ENCODE results near the gene SEPTIN2.
"Not testable (repeated sequence)": the region's sequence is repeated elsewhere in the genome, so short reads cannot be mapped to it uniquely, and the experiment has no call there.

SEPTIN2 gene

DNA sequence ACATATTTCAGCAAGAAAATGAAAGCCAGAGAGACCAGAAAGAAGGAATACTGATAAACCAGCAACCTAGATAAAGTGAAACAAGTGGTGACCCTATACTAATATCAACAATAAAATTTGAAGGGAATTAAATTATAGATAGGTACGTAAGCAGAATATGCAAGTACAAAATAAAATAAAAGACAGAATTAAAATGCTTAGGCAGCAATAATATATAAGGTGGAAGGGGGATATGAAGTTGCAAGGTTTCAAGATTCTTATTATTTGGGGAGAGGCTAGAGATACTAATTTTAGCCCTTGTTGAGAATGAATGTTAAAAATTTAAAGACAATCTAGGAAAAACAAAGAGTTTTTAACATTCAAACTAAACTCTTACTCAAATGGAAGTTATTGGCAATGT is 39.8 kb upstream of the SEPTIN2 start:
- ChIA-PET POLR2A (no interaction called here), CTCF (no interaction called here)
- DNase-seq (ENCODE audit: extremely low spot score), result no peak
- TF ChIP-seq FOXA1 (IDR thresholded peaks at IDR 0.05), result no peak
- no peak for TF ChIP-seq LEF1 (IDR thresholded peaks at IDR 0.05; ENCODE audit: borderline replicate concordance)
- TF ChIP-seq CTBP1 (IDR thresholded peaks at IDR 0.05; ENCODE audit: borderline replicate concordance), result no peak
- TF ChIP-seq TARDBP (IDR thresholded peaks at IDR 0.05), result no peak

DNA sequence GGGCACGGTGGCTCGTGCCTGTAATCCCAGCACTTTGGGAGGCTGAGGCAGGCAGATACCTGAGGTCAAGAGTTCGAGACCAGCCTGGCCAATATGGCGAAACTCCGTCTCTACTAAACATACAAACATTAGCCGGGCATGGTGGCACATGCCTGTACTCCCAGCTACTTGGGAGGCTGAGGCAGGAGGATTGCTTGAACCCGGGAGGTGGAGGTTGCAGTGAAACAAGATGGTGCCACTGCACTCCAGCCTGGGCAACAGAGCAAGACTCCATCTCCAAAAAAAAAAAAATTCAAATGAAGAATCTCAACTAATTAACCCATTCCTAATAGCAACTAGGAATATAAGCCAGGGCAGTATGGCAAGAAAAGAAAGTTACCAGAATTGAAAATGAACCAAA is 37.4 kb upstream of the SEPTIN2 start:
- DNase-seq (ENCODE audit: extremely low spot score); POLR2A ChIA-PET: not testable (repeated sequence)
- CTCF ChIA-PET, result interaction anchor here (0.7 kb wide), 1 partner anchor 521 kb away, joined by 3 read pairs; no protein-coding TSS in a partner anchor

DNA sequence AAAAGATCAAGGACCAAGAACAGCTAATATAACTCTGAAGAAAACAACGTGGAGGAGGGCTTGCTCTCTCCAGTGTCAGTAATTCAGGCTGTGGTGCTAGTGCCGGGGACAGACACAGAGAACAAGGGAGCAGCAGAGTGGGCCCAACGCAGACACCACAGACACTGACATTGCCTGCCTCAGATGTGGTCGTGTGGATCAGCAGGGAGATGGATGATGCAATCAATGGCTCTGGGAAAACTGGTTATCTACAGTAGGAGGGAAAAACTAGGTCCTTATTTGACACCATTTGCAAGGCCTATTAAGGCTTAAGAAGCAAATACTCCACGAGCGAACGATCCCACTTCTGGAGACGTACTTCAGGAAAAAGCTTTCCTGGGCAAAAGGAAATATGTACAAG is 36.3 kb upstream of the SEPTIN2 start:
- no peak for DNase-seq (ENCODE audit: extremely low spot score)
- POLR2A ChIA-PET, result interaction anchor here (1.4 kb wide), 1 partner anchor 36 kb away, joined by 7 read pairs; the partner anchor contains the start of genes HDLBP and SEPTIN2
- CTCF ChIA-PET, result no interaction called here
- no peak for TF ChIP-seq HDGF (IDR thresholded peaks at IDR 0.05; ENCODE audit: borderline replicate concordance)
- TF ChIP-seq SP1 (IDR thresholded peaks at IDR 0.05), result no peak
- no peak for TF ChIP-seq LEF1 (IDR thresholded peaks at IDR 0.05; ENCODE audit: borderline replicate concordance)
- no peak for TF ChIP-seq FOXM1 (IDR thresholded peaks at IDR 0.05; ENCODE audit: borderline replicate concordance)
- TF ChIP-seq, protein P1, sequence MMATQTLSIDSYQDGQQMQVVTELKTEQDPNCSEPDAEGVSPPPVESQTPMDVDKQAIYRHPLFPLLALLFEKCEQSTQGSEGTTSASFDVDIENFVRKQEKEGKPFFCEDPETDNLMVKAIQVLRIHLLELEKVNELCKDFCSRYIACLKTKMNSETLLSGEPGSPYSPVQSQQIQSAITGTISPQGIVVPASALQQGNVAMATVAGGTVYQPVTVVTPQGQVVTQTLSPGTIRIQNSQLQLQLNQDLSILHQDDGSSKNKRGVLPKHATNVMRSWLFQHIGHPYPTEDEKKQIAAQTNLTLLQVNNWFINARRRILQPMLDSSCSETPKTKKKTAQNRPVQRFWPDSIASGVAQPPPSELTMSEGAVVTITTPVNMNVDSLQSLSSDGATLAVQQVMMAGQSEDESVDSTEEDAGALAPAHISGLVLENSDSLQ (IDR thresholded peaks at IDR 0.05), result no peak
- no peak for TF ChIP-seq CTBP1 (IDR thresholded peaks at IDR 0.05; ENCODE audit: borderline replicate concordance)
- no peak for TF ChIP-seq ELF4 (IDR thresholded peaks at IDR 0.05)

DNA sequence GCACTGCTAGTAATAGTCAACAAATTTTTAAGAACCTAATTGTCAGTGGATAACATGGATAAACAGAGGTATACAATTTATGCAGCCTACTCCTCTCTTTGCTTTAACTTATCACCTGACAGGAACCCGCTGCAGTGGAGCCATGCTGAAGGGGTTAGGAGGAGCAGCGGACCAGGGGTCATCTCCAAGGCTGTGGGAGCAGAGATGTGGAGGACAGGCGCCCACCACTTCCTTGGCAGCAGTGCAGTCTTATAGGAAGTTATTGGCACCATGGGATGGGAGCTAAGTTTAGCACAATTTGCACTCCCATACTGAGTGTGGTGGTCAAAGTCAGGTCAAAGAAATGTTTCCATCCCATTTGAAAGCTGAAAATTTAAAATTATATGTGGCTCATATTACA is 35.9 kb upstream of the SEPTIN2 start:
- no peak for DNase-seq (ENCODE audit: extremely low spot score)
- CTCF ChIA-PET, result no interaction called here
- no peak for TF ChIP-seq NFRKB (IDR thresholded peaks at IDR 0.05)
- no peak for TF ChIP-seq FOXK2 (IDR thresholded peaks at IDR 0.05)
- POLR2A ChIA-PET, result interaction anchor here (1.4 kb wide), 1 partner anchor 36 kb away, joined by 7 read pairs; the partner anchor contains the start of genes HDLBP and SEPTIN2

DNA sequence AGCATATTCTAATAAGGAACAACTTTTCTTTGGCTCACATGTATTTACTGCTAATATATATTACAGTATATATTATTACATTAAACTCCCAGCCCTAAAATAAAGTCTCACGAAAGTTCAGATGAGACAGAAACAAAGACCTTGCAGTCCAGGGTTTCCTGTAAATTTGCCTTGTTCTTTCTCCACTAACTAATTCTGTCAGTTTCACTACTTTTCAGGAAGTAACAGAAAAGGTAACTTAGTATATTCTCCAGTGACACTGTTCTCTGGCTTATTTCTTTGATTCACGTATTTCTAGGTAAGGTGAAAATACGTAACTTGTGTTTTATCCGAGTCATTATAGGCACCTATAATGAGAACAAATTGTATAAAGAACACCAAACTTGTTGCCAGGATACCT is 35.4 kb upstream of the SEPTIN2 start:
- TF ChIP-seq TARDBP (IDR thresholded peaks at IDR 0.05), result no peak
- POLR2A ChIA-PET, result interaction anchor here (1.4 kb wide), 1 partner anchor 35 kb away, joined by 7 read pairs; the partner anchor contains the start of genes HDLBP and SEPTIN2
- CTCF ChIA-PET, result interaction anchor here (0.6 kb wide), 1 partner anchor 20 kb away, joined by 4 read pairs; no protein-coding TSS in a partner anchor
- DNase-seq (ENCODE audit: extremely low spot score), result no peak

DNA sequence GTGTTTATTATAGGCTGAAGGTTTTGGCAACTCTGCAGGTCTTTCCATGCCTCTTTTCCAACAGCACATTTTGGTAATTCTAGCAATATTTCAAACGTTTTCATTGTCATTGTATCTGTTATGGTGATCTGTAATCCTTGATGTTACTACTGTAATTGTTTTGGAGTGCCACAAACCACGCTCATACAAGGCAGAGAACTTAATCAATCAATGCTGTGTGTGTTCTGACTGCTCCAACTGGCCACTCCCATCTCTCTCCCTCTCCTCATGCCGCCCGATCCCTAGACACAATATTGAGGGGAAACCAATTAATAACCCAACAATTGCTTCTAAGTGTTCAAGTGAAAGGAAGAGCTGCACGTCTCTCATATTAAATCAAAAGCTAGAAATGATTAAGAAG is 33.2 kb upstream of the SEPTIN2 start:
- ChIA-PET POLR2A (no interaction called here), CTCF (no interaction called here)

DNA sequence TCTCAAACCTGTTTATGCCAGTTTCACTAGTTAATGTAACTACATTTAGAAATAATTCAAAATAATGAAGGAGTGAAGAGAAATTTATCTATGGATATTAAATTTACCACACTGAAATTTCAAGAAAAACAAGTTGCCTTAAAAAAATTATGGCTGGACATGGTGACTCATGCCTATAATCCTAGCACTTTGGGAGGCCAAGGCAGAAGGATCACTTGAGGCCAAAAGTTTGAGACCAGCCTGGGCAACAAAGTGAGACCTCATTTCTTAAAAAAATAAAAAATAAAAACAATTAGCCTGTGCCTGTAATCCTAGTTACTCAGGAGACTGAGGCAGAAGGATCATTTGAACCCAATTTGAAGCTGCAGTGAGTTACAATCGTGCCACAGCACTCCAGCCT is 30.1 kb upstream of the SEPTIN2 start:
- no peak for TF ChIP-seq TARDBP (IDR thresholded peaks at IDR 0.05)
- TF ChIP-seq ARNT (IDR thresholded peaks at IDR 0.05), result no peak
- TF ChIP-seq SUZ12 (IDR thresholded peaks at IDR 0.05), result no peak
- TF ChIP-seq CTBP1 (IDR thresholded peaks at IDR 0.05; ENCODE audit: borderline replicate concordance), result no peak
- no peak for TF ChIP-seq ELF4 (IDR thresholded peaks at IDR 0.05)
- TF ChIP-seq HDGF (IDR thresholded peaks at IDR 0.05; ENCODE audit: borderline replicate concordance), result no peak
- no peak for TF ChIP-seq NFRKB (IDR thresholded peaks at IDR 0.05)
- no peak for TF ChIP-seq LEF1 (IDR thresholded peaks at IDR 0.05; ENCODE audit: borderline replicate concordance)
- TF ChIP-seq BHLHE40 (IDR thresholded peaks at IDR 0.05; ENCODE audit: borderline replicate concordance), result no peak
- TF ChIP-seq FOXK2 (IDR thresholded peaks at IDR 0.05), result no peak
- no peak for TF ChIP-seq L3MBTL2 (conservative IDR thresholded peaks at IDR 0.05)
- no peak for TF ChIP-seq FOXA1 (IDR thresholded peaks at IDR 0.05)
- TF ChIP-seq ZNF384 (IDR thresholded peaks at IDR 0.05), result no peak
- ChIA-PET POLR2A (no interaction called here), CTCF (no interaction called here)
- no peak for DNase-seq (ENCODE audit: extremely low spot score)

More for the DNA sequence above, 33.2 kb upstream of the SEPTIN2 start:
- no peak for DNase-seq (ENCODE audit: extremely low spot score)
- TF ChIP-seq TARDBP (IDR thresholded peaks at IDR 0.05), result no peak
- no peak for TF ChIP-seq FOXK2 (IDR thresholded peaks at IDR 0.05)
- no peak for TF ChIP-seq NFRKB (IDR thresholded peaks at IDR 0.05)
- TF ChIP-seq HDGF (IDR thresholded peaks at IDR 0.05; ENCODE audit: borderline replicate concordance), result no peak
- no peak for TF ChIP-seq FOXA1 (IDR thresholded peaks at IDR 0.05)
- TF ChIP-seq, protein P1 (IDR thresholded peaks at IDR 0.05), result 0 out of 2 replicates have a peak, but pooled peaks have one; percentile 20
- no peak for TF ChIP-seq BHLHE40 (IDR thresholded peaks at IDR 0.05; ENCODE audit: borderline replicate concordance)

DNA sequence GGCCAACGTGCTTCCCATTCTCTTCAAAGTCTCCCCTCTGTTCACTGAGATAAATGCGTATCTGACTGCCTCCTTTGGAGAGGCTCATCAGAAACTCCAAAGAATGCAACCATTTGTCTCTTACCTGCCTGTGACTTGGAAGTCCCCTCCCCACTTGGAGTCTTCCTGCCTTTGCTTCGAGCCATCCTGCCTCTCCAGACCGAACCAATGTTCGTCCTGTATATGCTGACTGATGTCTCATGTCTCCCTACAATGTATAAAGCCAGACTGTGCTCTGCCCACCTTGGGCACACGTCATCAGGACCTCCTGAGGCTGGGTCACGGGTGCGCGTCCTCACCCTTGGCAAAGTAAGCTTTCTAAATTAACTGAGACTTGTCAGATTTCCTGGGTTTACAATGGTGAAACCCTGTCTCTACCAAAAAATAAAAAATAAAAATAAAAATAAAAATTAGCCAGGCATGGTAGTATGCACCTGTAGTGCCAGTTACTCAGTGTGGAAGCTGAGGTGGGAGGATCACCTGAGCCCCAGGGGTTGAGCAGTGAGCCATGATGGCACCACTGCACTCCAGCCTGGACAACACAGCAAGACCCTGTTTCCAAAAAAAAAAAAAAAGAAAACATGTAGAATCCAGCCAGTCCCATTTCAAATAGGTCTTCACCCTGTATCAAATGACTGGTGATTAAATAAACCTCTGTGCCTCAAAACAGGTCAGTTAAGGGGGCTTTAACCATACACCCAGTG is 29.2 kb upstream of the SEPTIN2 start:
- no peak for TF ChIP-seq L3MBTL2 (conservative IDR thresholded peaks at IDR 0.05)
- TF ChIP-seq SUZ12 (IDR thresholded peaks at IDR 0.05), result no peak
- TF ChIP-seq BHLHE40 (IDR thresholded peaks at IDR 0.05; ENCODE audit: borderline replicate concordance), result no peak
- TF ChIP-seq, protein P1 (IDR thresholded peaks at IDR 0.05), result no peak
- no peak for TF ChIP-seq CTBP1 (IDR thresholded peaks at IDR 0.05; ENCODE audit: borderline replicate concordance)
- no peak for TF ChIP-seq FOXM1 (IDR thresholded peaks at IDR 0.05; ENCODE audit: borderline replicate concordance)
- TF ChIP-seq HDGF (IDR thresholded peaks at IDR 0.05; ENCODE audit: borderline replicate concordance), result no peak
- no peak for TF ChIP-seq TARDBP (IDR thresholded peaks at IDR 0.05)
- TF ChIP-seq NFRKB (IDR thresholded peaks at IDR 0.05), result no peak
- no peak for TF ChIP-seq FOXA1 (IDR thresholded peaks at IDR 0.05)
- no peak for TF ChIP-seq FOXK2 (IDR thresholded peaks at IDR 0.05)
- no peak for TF ChIP-seq LEF1 (IDR thresholded peaks at IDR 0.05; ENCODE audit: borderline replicate concordance)
- no peak for TF ChIP-seq ARNT (IDR thresholded peaks at IDR 0.05)
- TF ChIP-seq ZNF384 (IDR thresholded peaks at IDR 0.05), result no peak
- TF ChIP-seq SP1 (IDR thresholded peaks at IDR 0.05), result no peak
- TF ChIP-seq ELF4 (IDR thresholded peaks at IDR 0.05), result no peak
- no peak for DNase-seq (ENCODE audit: extremely low spot score)
- POLR2A ChIA-PET, result no interaction called here
- CTCF ChIA-PET, result no interaction called here

Measured in HEK293T (cell line).